NK-92 (cell line): ENCODE measurements around the gene HNRNPU.
"Not testable (repeated sequence)": the region's sequence is repeated elsewhere in the genome, so short reads cannot be mapped to it uniquely, and the experiment has no call there.

Source experiments
- DNase-seq: peaks from one replicate; lab custom pipeline; 2025; ENCODE audit not compliant: unreplicated experiment; lab: John Stamatoyannopoulos, UW

HNRNPU gene

DNA sequence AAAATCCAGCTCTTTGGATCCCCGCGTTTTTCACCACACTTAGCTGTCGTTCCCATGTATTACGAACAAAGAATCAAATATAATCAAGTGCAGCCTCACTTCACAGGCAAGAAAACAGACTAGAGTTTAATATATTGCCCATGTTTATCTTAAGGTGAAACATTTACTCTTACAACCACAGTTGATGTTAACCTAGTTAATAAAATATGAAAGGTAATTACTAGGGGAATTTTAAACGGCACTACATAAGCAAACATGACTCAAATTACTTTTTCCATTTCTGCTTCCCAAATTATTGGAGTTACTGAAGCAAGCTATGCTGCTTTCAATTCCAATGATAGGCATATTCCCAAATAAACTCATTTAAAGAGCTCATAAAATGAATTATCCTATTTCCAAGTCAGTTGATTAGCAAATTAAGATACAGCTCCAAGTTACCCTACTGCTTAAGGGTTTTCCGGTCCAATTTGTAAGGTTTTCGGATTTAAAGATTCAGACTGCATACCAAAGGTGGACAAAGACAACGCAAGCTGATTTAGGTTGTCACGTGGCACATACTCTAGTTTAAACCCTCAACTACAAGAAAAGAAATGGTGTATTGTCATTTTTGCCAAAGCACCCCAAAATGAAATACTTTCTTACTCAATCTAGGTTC is 22.9 kb downstream of the HNRNPU start:
- DNase-seq, result no peak

DNA sequence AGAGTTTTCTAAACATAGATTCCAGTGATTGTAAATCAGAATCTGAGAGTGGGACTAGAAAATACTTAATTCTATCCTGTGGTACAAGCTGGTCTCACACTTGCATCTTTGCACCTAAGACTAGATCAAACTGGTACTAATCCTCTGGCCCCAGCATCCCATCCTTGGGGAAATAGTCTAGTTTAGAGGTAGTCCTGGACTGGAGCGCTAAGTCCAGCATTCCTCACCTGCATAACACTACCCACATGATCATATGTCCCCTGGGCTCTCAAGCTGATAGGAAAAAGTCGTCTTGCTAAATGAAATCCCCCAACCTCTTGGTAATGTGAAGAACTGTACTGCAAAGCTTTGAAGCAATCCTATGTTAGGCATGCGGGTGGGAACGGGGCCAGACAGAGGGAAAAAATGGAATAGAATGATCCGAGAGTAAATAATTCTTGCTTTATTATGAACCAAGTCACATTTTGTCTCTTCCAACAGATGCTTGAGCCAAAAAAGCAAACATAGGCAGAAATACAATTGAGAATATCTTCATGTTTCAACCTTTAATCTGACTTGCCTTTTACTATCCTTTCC is 24.0 kb downstream of the HNRNPU start:
- DNase-seq, result no peak

DNA sequence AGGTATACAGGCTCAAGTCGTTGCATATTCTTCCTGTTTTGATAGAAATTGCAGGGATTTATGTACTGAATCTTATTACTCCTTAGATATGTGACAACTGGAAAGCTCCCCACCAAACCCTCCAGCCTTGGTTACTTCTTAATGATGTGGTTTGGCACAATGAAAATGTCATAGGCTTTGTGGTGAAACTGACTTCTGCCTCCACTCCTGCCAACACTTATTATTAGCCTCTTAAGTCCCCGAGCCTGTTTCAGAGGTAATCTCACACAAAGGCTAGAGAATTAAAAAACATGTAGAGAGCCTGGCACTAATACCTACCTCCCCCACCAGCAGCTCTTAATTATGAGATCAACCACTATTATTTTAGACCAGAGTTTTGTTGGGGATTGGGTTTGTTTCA is 24.7 kb downstream of the HNRNPU start:
- no peak for DNase-seq

DNA sequence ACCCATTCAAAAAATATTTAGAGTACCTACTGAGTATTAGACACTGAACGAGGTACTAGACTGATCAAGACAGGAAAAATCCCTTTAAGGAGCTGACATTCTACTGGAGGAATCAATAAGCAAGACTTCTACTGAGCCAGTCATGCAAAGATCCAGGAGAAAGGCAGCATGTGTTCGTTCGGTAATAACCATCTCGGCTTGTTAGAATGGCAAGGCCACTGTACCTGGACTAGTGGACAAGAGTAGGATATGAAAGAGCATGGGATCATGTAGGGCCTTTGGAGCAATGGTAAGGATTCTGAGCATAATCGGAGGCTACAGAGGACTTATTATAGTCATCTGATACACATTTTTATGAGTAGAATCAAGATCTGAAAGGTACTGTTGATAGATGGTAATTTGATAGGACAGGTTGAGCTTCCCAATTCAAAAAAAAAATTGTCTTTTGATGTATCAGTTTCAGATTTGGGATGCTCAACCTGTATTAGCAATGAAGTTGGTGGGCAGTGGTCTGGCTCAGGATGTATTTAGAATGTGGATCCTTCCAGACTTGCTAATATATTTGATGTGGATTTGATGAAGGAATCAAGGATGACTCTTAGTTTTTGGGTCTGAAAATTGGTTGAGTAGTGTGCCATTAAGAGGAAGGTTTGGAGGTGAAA is 26.6 kb downstream of the HNRNPU start:
- DNase-seq, result no peak

DNA sequence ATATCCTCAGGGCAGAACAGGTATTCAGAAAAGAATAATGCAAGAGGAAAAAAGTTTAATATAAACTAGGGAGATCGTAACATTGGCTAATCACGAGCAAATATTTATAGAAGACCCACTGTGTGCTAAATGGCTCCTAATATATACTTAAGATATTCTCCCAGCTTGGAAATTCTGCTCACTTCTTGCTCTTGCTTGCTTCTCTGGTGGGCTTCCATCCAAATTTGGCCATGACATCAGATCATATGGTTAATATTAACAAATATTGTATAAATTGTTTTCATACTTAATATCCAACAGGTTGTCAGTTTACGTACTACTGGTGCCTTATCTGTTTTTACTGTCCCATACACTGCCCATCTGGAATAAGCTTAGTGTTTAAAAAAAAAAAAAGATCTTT is 27.8 kb downstream of the HNRNPU start:
- no peak for DNase-seq

DNA sequence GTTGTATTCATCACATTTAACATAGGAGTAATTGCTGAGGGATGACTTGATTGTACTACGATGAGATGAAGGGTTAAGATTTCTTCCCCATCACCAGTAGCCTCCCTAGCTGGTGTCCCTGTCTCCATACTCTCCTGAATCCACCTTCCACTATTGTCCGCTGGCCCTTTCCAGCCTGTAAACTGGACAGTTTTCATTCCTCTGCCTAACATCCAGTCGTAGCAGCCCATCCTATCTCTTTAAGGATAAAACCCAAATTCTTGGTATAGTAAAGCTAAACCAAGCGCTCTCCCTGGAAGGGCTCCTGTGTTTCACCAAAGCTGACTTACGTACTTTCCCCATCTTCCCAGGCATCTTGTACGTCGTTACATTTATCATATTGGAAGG is 28.2 kb downstream of the HNRNPU start:
- no peak for DNase-seq

DNA sequence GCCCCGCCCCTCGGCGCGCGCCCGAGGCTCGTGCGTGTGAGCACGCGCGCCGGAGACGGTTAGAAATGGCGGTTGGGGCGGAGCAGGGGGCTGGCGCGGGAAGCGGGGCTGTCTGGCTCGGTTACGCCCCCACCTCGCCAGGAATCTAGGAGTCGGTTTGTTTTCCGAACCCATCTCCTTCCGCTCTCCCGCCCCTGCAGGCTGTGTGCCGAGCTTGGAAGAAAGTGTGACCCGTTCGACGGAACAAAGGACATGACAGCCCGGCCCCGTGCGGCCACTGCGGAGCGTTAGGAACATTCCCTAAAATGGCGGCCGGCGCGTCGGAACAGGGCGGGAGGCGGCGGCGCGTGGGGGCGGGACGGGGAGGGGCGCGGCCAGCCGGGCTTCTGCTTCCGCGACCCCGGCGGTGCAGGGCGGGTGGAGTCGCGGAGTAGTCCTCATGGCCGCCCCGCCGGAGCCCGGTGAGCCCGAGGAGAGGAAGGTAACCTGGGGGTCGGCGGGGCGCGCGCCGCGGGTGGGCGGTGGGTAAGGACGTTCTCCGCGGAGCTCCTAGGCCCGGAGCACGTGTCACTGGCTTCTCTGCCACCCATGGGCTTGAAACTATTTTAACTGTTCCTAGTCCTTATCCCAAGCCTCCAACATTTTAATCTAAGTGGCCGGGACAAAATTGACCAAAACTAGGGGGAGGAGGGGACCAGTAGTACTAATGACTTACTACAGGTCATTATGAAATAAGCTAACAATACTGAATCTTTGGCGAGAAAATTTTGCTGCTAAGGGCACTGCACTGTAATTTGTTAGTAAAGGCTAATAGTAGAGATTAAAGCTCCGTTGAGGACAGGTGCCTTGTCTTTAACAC is 28.8 kb downstream of the HNRNPU start, which contains the start of gene COX20:
Gene COX20 (plus strand): TSS at position 383 of the 859 bp plus-strand sequence. CDS start 57 bp downstream, at position 440.
- peak; percentile 55 for DNase-seq

DNA sequence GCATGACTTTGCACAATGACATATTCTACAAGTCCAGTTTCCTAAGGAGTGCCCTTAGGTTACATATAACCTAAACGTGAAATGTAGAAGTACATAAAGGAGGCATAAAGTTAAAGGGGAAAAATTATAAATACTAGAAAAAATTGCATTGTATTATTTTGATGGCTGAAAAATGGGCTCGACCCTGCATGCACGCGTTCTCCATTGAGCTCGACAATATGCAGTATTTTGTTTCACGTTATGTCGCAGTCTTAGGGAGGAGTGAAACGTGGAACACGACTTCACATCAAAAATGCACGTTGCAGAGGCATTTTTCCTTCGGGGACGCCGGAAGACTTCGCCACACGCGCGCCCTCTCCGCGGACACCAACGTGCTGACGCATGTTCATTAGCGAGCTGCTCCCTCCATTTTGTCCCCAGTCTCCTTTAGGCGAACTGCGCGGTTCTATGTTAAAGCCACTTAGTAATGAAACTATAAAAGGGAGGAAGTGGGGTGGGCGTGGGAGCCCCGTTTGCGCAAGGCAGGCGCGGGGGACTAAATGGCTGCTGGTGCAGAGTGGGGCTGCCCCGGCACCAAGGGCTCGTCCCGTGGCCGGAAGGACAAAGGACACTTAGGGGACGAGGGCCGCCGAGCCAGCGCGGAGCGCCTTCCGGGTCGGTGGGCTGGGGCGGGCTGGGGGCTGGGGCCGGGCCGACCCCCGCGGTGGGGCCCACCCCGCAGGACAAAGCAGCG is 29.6 kb downstream of the HNRNPU start:
- DNase-seq, result peak; percentile 55

DNA sequence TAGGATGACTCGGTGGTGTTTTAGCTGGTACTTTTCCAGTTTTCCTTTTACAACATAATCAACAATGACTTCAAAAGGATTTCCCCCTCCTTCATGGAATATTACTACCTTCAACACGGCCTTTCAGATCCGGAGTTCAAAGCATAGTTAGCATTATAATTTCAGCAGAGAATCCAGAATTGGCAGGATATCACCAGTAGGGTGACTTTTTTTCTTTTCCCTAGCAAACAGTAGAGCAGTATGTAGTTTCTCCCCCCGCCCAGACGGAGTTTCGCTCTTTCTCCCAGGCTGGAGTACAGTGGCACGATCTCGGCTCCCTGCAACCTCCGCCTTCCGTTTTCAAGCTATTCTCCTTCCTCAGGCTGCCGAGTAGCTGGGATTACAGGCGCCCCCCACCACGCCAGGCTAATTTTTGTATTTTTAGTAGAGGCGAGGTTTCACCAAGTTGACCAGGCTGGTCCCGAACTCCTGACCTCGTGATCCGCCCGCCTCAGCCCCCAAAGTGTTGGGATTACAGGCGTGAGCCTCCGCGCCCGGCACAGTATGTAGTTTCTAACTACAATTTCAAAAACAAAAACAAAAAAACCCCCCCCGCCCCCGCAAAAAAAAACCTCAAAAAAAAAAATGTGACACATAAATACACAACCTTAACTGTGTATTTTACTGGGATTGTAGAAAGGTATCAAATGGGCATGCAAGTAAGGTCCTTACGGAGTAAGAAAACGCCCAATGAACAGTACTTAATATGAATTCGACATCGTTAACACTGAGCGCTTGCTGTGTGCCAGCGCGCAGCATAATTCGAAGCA is 30.4 kb downstream of the HNRNPU start:
- DNase-seq, result no peak

DNA sequence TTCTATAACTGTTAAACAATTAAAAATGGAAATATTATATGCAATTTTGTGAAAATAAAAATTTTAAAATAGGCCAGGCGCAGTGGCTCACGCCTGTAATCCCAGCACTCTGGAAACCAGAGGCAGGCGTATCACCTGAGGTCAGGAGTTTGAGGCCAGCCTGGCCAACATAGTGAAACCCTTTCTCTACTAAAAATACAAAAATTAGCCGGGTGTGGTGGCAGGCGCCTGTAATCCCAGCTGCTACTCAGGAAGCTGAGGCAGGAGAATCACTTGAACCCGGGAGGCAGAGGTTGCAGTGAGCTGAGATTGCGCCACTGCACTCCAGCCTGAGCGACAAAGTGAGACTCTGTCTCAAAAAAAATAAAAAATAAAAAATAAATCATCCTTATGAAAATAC is 31.1 kb downstream of the HNRNPU start:
- DNase-seq, result not testable (repeated sequence)

DNA sequence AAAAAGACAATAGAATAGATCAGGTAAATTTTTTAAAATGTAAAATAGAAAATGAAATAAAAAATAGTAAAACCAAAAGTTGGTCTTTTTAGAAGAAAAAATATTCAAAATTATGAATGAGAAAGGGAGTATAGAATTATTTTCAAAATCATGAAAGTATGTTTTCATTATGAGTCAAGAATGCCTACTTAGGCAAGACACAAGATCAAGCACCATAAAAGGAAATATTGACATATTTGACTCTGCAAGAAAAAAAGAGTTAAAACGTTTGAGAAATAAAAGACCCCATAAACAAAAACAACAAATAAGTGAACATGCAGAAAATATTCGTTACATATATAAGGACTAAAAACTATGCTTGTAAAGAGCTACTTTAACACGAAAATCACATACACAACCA is 33.7 kb downstream of the HNRNPU start:
- no peak for DNase-seq

DNA sequence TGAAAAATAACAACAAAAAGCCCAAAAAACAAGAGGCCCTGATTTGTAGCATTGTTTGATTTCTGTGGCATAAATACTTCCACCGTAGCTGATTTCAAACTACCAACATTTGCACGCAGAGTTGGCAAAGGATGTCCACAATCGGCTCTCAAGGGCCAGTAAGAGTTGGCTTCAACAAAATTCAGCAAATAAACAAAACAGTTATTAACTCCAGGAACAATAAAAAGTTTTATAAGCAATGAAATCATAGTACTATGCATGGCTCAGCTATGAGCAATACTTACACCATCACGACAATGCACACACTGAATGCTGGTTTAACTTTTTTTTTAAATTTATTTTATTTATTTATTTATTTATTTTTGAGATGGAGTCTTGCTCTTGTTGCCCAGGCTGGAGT is 37.6 kb downstream of the HNRNPU start:
- no peak for DNase-seq

DNA sequence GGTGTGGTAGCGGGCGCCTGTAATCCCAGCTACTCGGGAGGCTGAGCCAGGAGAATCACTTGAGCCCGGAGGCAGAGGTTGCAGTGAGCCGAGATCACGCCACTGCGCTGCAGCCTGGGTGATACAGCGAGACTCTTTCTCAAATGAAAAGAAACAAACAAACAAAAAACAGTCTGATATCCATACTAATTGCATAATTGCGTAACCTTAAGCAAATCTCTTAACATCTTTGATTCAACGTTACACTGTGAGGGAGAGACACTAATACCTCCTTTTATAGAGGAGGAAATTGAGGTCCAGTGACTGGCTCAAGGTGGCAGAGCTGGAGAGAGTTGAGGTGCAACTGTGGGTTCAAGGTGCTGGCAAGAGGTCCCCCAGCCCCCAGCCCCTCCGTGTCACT is 41.5 kb downstream of the HNRNPU start:
- DNase-seq, result no peak

DNA sequence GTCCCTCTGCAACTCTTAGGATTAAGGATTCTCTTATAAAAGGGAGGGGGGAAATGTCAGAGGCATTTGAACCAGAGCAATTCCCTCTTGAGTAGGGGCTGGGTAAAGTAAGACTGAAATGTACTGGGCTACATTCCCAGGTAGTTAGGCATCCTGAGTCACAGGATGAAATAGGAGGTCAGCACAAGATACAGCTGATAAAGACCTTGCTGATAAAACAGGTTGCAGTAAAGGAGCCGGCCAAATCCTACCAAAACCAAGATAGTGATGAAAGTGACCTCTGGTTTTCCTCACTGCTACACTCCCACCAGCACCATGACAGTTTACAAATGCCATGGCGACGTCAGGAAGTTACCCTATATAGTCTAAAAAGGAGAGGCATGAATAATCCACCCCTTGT is 43.2 kb downstream of the HNRNPU start:
- no peak for DNase-seq

DNA sequence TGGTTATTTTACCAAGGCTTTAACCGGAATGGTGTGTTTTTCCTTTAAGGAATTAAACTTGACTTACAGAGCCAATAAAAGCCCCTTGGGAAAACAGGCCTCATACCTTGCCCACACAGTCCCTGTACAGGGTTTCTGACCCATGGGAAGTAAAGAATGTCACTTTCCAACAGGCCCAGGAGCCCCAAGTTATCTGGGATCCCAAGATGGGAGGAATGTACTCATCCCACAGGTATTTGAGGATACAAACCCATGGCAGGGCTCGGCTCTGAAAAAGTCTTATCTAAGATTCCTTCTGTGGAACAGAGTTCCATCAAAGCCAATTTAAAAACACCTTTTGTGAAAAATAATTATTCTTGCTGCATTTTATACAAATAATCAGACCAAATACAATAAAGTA is 44.2 kb downstream of the HNRNPU start:
- no peak for DNase-seq

DNA sequence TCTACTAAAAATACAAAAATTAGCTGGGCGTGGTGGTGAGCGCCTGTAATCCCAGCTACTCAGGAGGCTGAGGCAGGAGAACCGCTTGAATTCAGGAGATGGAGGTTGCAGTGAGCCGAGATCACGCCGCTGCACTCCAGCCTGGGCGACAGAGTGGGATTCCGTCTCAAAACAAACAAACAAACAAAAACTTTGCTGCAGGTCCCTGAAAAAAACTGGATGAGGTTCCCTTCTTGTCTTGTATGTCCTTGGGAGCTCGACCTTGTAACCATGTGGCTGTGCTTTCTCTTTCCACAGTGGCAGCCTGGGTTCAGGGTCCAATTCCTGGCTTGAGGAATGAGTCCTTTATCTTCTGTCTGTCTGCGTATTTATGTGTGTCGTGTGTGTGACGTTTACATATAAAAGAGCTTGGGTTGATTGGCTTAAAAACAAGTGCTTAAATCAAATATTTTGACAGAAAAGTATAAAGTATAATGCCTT is 46.9 kb downstream of the HNRNPU start:
- DNase-seq, result no peak

DNA sequence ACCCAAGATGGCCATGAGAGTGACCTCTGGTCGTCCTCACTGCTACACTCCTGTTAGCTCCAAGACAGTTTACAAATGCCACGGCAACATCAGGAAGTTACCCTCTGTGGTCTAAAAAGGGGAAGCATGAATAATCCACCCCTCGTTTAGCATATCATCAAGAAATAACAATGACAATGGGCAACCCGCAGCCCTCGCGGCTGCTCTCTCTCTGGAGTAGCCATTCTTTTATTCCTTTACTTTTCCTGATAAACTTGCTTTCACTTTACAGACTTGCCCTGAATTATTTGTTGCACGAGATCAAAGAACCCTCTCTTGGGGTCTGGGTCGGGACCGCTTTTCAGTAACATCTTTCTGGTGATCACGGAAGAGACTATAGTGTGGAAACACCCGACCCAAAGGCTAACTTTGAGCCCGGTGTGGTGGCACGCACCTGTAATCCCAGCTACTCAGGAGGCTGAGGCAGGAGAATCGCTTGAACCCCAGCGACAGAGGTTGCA is 48.7 kb downstream of the HNRNPU start:
- DNase-seq, result no peak

DNA sequence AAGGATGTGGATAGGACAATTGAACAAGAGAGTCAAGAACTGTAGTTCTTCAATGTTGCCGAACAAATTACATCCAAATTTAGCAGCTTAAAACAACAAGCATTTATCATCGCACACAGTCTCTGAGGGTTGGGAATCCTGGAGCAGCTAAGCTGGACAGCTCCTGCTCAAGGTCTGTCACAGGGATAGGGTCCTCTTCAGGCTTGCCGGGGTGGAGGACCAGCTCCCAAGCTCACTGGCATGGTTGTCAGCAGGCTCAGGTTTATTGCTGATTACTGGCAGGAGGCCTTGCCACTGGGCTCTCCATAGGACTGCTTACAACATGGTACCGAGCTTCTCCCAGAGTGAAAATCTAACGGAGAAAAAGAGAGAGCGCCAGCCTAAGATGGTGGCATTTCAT is 51.0 kb downstream of the HNRNPU start:
- DNase-seq, result no peak

DNA sequence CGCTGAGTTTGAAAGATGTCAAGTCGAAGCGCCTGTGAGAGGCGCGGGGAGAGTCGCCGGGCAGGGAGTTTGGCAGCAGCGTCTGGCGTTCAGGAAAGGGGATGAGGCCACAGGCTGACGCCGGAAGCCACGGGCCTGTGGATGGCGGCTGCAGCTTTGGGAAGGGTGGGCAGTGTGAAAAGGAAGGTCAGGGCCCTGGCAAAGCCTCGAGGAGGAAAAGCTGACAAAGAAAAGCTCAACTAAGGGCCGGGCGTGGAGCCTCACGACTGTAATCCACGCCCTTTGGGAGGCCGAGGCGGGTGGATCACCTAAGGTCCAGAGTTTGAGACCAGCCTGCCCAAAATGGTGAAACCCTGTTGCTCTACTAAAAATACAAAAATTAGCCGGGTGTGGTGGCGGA is 54.1 kb downstream of the HNRNPU start:
- no peak for DNase-seq

DNA sequence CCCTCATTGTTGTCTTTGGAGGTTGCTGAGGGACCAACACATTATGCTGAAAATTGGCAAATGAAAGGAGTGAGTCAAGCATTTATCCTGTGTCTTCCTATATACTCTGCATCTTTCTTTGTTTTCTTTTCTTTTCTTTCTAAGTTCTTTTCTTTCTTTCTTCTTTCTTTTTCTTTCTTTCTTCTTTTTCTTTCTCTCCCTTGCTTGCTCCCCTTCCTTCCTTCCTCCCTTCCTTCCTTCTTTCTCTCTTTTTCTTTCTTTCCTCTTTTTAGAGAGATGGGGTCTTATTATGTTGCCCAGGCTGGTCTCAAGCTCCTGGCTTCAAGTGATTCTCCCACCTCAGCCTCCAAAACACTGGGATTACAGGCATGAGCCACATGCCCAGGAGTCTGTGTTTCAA is 57.2 kb downstream of the HNRNPU start:
- no peak for DNase-seq
